GM21529 (cell line): ENCODE measurements around the gene TKTL1.

Experiments
- ATAC-seq: cut with Tn5 transposase; IDR thresholded peaks from one replicate; pipeline ENCODE4 v1.9.1; 2021; ENCODE audit not compliant: unreplicated experiment

The TKTL1 gene

DNA sequence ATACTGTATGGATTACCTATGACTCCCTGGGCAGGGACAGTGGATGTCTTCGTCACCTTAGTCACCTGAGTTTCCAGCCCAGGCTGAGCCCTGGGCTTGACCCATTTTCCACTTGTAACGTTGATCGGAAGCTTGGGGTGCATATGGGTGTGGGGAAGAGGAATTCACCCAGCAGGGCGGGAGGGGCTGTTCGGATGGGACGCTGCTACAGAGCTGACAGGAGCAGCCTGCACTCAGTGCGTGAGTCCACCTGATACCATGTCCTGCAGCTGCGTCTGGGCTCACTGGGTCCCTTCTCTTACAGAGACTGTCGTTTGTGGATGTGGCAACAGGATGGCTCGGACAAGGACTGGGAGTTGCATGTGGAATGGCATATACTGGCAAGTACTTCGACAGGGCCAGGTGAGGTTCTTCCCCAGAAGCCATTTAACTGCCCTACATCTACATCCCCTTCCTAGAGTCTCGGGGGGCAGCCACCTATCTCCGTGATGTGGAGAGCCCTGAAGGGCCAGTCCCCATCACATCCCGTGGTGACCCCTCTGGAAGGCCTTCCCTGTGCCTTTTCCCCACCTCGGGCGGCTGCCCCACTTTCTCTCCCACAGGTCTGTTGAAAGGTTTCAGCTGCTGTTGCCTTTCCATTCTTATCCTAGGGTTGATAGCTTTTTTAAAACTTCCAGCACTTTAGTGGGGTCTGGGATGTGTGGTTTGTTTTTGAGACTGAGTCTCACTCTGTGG lies 13.6 kb downstream of the TKTL1 start:
- ATAC-seq, result no peak

DNA sequence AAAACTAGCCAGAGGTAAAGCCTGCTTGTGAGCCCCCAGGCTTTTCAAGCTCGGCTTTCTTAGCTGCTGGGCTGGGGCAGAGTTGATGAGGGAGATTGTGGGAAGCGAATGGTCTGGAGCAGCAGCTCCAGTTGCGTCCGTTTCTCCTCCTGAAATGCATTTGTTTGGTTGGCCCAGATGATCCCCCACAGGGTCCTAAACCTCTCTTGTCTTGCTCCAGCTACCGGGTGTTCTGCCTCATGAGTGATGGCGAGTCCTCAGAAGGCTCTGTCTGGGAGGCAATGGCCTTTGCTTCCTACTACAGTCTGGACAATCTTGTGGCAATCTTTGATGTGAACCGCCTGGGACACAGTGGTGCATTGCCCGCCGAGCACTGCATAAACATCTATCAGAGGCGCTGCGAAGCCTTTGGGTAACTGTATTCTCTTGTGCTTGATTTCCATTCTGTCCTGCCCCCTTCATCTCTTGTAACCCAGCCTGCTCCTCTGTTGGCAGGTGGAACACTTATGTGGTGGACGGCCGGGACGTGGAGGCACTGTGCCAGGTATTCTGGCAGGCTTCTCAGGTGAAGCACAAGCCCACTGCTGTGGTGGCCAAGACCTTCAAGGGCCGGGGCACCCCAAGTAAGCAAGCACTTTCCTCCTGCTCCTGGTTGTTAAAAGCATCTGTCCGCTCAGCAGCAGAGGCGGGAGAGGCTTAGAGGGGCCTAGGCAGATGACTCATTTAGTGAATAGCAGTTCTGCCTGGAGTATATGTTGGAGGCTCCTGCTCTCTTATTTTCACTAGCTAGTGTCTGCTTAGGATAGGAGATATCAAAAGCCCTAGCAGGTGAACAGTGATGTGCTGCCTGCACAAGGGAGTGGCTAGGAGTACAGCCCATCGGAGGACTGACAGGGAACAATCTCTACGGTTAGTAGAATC lies 15.3 kb downstream of the TKTL1 start:
- ATAC-seq, result no peak

DNA sequence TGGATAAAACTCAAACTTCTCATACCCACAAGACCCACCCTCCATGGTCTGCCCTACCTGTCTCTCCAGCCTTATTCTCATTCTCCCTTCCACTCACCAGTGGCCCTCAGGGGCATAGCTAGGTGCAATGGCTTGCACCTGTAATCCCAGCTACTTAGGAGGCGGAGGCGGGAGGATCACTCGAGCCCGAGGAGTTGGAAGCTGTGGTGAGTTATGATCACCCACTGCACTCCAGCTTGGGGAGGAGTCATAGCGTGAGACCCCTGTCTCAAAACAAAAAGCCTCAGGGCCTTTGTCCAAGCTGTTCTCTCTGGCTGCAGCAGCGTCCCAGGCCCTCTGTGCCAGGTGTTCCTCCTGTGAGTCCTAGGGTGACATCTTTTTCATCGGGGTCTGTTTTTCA lies 16.5 kb downstream of the TKTL1 start:
- no peak for ATAC-seq

DNA sequence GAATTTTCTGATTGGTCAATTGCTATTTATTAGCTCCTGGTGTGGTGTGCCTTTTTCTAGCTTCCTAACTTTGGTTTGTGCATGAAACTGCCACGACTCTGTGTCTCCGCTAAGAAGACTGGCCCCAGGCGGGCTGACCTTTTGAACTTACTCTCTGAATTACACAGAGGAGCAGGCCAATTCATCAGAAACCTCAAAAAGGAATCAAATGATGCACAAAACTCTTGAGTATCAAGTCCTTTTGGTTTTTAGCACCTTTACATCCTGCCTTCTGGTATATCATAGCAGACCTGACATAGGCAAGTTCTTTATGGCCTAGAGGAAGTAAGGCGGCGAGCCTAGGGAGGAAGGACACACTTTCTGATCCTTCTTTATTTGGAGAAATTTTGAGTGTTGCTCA lies 17.6 kb downstream of the TKTL1 start:
- ATAC-seq, result no peak

DNA sequence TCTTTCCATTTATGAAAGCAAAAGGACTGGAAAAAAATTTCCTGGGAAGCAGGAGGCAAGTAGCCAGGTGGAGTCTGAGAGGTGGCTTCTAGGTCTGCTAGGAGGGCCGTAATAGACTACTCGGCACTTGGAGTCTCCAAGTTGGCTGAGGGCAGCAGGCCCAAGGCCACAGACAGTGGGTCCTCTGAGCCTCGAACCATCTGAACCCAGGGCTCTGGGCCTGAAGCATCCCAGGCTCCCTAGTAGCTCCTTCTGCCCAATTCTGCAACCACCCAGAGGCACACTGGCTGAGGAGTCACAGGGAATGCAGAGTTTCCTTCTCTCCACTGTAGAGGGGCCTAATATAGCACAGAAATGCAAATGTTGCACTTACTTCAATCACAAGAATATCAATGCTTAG lies 19.8 kb downstream of the TKTL1 start:
- ATAC-seq, result no peak

DNA sequence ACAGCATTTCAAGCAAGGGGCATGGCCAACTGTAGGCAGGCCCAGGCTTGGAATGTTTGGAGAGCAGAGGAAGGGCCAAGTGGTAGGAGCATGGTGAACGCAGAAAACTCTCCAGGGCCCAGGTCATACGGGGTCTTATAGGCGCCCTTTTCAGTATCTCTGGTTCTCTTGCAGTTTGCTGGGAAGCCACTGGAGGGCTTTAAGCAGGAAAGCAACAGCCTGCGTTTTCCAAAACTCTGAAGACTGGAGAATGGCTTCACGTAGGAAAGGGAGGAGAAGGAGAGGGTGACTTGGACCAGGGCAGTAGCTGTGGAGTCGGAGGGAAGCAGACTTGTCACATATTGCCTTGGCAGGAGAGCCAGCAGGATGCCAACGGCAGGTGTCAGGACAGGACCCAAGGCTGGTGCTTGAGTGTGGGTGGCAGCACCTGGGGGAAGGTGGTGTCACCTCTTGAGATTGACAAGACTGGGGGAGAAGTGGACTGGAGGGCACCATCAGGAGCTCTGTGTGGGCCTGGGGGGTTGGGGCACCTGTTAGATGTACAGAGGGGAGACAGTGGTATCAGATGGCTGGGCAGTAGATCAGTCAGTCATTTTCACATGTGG lies 21.9 kb downstream of the TKTL1 start:
- ATAC-seq, result no peak

DNA sequence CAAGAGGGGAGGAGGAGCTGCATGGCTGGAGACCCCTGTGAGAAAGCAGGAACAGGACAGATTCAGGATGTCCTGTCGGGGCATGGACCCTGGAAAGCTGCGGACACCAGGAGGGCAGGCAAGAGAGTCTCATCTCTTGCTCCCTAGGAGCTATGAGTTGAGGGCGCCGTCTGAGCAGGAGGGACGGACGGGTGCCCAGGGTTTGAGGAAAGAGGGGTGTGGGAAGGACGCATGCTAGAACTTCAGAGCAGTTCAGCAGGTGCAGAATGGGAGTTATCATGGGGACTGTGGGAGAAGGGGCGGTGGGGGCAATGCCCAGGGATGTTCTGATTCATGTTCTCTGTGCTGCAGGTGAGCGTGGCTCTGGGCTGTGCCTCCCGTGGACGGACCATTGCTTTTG lies 24.8 kb downstream of the TKTL1 start:
- ATAC-seq, result no peak

DNA sequence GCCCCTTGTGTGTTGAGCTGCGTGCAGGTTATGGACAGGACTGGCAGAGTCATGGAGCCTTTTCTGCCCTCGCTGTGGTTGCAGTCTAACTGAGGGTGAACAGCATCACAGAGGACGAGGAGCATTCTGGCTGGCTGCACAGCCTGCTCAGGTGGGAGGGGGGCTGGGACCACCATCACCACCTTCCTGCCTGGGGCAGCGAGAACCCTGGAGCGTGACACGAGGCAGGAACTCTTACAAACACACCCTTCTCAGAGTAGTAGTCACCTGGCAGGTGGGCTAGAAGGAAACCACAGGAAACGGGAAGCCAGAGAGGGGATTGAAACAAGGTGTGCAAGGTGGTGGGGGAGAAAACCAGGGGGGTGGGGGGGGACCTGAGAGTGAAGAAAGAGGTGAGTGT lies 25.6 kb downstream of the TKTL1 start:
- ATAC-seq, result no peak

DNA sequence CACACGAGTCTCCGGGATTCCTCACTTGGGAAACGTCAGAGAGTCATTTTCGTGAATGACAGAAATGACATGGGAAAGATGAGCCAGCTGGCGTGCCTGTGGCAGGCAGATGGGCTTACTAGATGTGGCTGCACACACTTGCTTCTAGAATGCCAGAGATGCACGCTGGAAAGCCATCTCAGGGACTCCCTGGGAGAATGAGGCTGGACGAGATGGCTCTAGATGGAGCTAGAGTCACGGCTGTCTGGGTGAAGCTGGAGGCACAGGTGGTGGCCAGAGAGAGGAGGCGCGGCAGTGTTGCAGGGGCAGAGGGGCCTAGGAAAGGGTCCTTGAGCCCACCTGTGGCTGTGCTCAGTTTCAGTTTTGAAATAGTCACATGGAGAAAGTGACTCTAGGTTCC lies 26.0 kb downstream of the TKTL1 start:
- ATAC-seq, result no peak

DNA sequence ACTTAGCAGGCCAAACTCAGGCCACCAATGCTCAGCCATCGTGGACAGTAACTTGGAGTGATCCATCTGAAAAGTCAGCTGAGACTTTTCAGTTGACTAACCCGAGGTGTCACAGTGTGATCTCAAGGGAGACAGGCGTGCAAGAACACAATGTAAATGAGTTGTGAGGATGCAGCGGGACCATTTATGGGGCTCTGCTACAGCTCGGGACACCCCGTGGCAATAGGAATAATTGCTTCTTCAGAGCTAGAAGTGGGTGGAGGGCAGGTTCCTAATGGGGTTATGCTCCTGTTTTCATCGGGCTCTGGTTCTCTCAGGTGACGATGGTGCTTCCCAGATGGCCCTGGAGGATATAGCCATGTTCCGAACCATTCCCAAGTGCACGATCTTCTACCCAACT lies 27.3 kb downstream of the TKTL1 start:
- ATAC-seq, result no peak

DNA sequence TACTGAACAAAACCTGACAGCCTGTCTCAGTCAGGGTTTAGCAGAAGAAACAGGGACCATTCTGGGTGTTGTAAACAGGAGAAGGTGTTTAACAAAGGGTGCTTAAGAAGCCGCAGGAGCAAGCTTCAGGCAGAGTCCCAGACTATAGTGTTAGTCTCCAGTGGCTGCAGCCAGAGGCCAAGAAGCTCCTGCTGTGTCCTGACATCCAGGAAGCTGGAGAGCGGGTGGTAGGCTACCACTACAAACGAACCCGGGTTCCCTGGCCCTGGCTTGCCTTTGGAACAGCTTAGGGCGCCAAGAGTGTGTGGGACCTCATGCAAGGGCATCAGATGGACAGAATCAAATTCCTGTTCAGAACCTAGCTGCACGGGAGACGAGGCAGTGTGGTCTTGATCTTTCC lies 27.9 kb downstream of the TKTL1 start:
- ATAC-seq, result no peak

DNA sequence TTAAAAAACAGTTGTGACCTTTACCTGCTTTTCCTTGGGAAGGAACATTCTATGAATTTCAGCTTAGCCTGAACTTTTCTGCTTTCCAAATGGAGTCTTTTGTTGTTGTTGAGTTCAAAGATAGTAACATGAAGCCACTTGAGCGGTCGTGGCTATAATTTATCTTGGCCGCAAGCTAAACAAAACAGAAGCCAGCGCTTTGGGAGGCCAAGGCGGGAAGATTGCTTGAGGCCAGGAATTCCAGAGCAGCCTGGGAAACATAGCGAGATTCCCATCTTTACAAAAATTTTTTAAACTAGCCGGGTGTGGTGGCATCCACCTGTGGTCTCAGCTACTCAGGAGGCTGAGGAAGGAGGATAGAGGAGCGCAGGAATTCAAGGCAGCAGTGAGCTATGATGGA lies 29.9 kb downstream of the TKTL1 start:
- ATAC-seq, result no peak

DNA sequence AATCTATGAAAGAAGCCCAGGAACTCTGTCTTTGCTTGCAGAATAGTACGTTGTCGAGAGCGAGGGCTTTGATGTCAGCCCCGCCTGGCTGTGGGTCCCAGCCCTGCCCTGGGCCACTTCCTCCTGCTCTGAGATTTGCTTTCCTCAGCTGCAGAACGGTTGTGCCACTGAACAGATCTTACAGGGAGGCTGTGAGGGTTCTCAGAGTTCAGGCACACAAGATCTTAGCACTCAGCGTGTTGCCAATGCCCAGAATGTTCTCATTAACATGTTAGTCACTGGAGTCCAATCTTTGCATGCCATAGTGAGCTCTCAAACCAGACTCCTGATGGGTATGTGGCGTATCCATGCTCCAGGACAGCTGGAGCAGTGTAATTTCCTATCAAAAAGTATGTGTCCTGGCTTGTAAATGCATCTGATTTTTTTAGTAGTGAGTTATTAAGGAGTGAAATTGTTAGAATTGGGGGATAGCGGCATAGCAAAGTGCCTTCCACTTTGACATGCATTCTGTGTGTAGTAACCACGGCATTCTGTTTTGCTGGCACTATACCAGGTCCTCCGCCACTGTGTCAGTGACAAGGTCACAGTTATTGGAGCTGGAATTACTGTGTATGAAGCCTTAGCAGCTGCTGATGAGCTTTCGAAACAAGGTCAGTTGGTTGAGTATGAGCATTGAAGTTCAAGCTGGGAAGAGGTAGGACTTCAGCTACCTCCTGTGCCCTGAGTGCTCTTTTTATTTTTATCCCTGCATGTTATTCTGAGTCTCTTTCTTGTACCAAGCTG lies 31.6 kb downstream of the TKTL1 start:
- ATAC-seq, result no peak

DNA sequence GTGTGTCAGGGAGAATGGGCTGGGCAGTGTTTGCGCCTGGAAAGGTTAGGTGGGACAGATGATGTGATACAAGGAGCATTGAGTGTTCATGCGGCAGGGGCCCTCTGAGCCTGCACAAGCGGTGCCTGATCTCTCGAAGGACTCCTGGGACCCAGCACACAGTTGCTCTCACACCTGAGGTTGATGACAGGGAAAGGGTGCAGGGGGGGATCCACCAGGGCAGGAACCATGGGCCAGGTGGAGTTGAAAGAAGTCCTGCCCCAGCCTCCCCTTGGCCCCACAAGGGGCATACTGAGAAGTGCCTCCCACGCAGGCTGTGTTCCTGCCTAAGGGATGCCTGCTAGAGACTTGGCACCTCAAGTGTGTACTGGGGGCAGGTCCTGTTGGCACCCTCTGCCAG lies 33.1 kb downstream of the TKTL1 start:
- no peak for ATAC-seq

DNA sequence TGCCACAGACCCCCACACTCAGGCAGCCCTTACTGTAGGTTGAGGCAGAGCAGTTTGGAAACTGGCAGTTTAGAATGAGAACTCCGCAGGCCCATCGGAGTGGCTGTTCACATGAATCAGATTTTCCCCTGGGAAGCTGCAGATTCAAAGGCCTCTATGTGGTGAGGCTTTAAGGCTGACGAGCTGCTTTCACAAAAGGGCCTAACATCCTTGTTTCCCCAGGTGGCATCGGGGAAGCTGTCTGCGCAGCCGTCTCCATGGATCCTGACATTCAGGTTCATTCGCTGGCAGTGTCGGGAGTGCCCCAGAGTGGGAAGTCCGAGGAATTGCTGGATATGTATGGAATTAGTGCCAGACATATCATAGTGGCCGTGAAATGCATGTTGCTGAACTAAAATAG lies 33.7 kb downstream of the TKTL1 start:
- ATAC-seq, result no peak

DNA sequence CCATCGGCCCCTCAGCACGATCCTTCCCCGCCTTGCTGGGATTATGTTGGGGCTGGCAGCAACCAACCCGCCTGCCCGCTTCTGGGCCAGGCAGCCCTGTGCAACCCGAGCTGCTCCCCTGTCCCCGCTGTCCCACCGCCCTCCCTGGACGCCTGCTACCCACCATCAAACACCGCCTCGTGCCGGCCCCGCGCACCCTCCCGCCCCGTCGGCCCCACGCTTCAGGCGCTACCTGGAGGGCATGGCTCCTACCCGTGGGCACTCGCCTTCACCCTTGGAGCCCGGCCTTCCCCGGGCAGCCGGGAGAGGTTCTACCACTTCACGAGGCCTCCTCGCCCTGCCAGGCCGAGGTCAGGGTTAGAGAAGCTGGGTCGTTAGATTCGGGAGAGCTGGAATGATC lies 37.0 kb downstream of the TKTL1 start:
- no peak for ATAC-seq

DNA sequence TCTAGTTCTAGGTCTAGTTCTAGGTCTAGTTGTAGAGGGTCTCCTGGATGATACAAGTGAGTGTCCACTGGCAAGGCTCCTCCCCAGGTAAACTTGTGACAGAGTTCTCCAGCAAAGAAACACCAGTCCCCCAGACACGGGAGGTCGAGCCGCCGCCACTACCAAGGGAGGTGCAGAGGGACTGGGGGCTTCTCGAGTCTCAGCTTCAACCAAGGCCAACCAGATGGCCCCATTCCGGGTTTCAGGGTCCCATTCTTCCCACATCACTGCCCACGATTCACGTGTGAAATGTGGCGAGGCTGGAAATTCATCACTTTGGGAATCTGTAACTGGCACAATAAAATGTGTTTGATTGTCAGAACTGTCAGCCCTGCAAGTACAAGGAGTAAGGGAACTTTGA lies 37.5 kb downstream of the TKTL1 start:
- no peak for ATAC-seq

DNA sequence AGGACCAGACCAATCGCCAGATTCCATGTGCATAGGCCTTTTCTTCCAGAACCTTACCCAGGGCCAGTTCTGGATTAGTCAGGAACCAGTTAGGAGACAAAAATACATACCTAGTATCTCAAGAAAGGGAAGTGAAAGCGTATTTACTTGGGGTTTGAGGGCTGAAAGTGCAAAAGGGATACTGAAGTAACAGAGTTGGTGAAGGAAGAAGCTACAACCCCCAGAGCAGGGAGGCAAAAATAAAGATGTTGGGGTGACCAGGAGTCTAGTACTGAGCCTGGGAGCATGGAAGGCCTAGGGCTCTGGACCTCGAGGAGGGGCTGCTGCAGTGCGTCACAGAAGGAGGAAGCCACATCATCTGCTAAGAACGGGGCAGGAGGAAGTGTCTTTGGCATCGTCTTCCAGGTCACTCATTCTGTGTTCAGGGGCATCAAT lies 38.3 kb downstream of the TKTL1 start:
- no peak for ATAC-seq

DNA sequence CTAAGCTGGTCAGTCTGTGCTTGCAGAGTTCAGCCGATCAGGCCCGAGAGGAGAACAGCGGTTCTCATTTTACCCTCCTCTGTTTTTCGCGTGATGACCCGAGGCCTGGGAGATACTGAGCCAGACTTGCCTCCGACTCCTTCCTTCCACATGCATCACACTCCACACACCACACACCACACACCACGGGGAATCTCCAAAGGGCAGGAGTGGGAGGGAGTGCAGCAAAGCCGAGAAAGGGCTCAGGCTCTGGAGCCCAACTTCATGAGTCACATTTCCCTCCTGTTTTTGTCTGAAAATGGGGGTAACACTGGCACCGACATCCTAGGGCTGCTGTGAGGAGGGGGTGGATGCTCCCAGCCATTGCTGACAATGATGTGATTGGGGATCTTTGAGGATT lies 38.9 kb downstream of the TKTL1 start:
- ATAC-seq, result no peak

DNA sequence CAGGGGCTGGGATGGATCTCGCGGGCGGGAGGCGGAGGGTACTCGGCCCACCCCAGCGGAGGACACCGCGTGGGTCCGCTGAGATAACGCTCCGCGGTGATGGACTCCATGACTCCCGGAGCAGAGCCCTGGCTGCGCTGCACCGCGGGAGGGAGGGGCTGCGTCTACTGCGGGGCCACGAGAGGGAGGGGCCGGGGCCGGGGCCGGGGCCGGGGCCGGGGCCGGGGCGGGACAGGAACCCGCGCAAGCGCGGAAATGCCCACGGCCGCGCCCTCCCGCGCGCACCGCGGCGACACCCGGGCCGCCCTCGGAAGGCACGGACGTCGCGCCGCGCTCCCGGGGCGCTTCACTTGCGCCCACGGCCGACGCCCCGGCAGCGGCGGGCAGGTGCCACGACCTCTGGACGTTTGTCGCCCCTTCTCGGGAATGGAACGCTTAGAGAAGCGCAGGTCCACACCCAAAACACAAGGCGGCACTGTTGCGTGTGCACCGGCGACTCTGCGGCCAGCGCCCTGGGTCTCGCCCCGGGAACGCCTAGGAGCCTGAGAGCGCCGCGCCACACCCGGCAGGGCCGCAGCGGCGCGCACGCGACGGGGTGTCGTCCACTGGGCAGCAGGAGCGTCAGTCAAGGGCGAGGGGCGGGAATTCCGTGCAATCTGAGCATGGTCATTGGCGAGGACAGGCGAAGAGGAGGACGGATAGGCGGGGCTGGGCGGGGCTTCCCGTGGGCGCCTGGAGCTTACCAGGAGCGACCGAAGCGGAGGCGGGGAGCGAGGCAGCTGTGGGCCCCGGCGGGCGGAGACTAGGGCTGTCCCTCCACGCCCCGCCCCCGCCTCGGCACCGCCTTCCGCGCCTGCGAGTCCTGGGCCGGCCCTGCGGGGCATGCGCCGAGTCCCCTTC lies 46.1 kb downstream of the TKTL1 start:
- peak; percentile 71 for ATAC-seq
